Activated T-helper 1 cell treated with anti-CD3 and anti-CD28 coated beads, Interleukin-12 subunit alpha, Interleukin-12 subunit beta, Interleukin-2, Interleukin-4 antibody, amounts not matched to agents 30 ng/mL and 10 ng/mL and 1 ng/mL, durations not matched to agents 14 hours and 24 hours and 36 hours (primary cell): ENCODE results near the gene LSAMP. TPM values are rescaled to one million over a fixed set of nuclear protein-coding genes. Genes with fewer than 3 reads are reported as not detected.

Experiments used
- DNase-seq: peaks from one replicate; pipeline ENCODE4 v3.0.0; 2021; ENCODE audit warnings: low spot score
- H3K27ac Mint-ChIP-seq: one replicate; pipeline ENCODE4 v1.8.0; 2021; ENCODE audit warnings: mild to moderate bottlenecking, mixed read lengths
- H3K27me3 Mint-ChIP-seq: one replicate; pipeline ENCODE4 v1.8.0; 2022; ENCODE audit warnings: mild to moderate bottlenecking, moderate library complexity, mixed read lengths; ENCODE audit not compliant: insufficient read depth
- H3K36me3 Mint-ChIP-seq: one replicate; pipeline ENCODE4 v1.8.0; 2021; ENCODE audit warnings: low read depth, mixed read lengths
- H3K4me1 Mint-ChIP-seq: one replicate; pipeline ENCODE4 v1.8.0; 2021; ENCODE audit warnings: low read depth, mixed read lengths
- H3K4me3 Mint-ChIP-seq: one replicate; pipeline ENCODE4 v1.8.0; 2021; ENCODE audit warnings: mild to moderate bottlenecking, moderate library complexity, mixed read lengths
- H3K9me3 Mint-ChIP-seq: one replicate; pipeline ENCODE4 v1.8.0; 2021; ENCODE audit warnings: mixed read lengths
- intact Hi-C: fragments of 100-400 bp; cut with micrococcal nuclease; formaldehyde crosslinking; loops from one replicate; pipeline ENCODE4 v1.15.1; 2024
- total RNA-seq: library from RNA; stranded (reverse); gene quantifications from 2 replicates; pipeline ENCODE4 v1.2.3, GENCODE V29; 2022

Gene LSAMP
- total RNA-seq, 1 donor from 2014 or later = not detected

DNA sequence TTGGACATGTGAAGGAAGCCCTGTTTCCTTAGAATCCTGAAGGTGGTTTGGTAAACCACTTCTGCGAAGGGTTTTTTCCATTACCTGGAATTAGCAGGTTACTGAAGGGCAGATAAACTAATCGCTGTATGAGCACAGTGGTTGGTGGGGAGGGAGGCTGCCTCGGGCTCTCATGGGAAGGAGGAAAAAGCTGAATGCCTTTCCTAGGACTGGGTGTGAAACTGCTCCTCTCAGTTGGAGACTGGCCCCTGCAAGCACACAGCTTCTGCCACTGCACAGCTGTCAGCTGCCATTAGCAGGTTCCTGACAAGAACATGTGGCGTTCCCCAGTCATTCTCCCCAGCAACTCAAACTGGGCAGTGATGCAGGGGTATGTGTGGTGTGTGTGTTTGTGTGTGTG lies 445.7 kb downstream of the LSAMP start:
- Mint-ChIP-seq H3K27ac (no peak overlapping the region), H3K36me3 (no peaks in the 10 kb centered on the region), H3K4me3 (no peak overlapping the region), H3K27me3 (no peaks in the 10 kb centered on the region), H3K9me3 (no peaks in the 10 kb centered on the region), H3K4me1 (no peaks in the 10 kb centered on the region)
- no peak for DNase-seq
- intact Hi-C loops = no loop called here

GRCh38 chr3:115999001-115999585 lies 446.2 kb downstream of the LSAMP start:
- intact Hi-C loops = no loop called here
- no peaks in the 10 kb centered on the region for H3K4me1 Mint-ChIP-seq

DNA sequence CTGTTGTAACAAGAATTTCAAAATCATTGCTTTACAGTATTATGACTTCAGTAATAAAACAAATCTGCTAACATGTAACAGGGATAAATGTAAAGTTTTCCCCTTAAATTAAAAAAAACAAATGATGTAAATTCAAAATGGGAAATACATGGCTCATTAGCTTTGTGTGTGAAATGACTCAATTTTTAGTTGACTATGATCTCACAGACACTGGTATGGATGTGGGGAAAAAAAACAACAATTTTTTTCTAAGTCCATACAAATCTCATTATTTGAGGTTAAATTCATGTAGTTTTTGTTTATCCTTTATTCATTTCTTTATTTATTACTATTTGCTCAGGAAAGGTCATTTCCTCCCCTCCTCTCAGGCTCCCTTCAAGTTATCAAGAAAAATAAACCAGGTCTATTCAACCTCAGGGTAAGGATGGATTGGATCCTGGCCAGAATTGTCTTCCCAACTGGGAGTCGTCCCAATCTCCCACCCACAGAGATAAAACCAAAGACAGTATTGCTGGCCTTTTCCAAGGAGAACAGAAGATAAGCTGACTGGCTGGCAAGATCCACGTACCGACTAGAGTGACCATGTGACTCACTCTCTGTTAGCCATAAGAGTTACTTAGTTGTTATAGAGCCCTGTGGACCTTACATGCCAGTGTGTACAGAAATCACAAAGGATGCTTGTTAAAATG lies 448.7 kb downstream of the LSAMP start:
- Mint-ChIP-seq H3K9me3 (no peaks in the 10 kb centered on the region), H3K27me3 (no peaks in the 10 kb centered on the region), H3K36me3 (no peaks in the 10 kb centered on the region), H3K4me1 (no peaks in the 10 kb centered on the region), H3K4me3 (no peak overlapping the region), H3K27ac (no peak overlapping the region)
- intact Hi-C loops = no loop called here
- DNase-seq = no peak

More at GRCh38 chr3:115999001-115999585, 446.2 kb downstream of the LSAMP start:
- no peaks in the 10 kb centered on the region for H3K27me3 Mint-ChIP-seq
- H3K9me3 Mint-ChIP-seq = no peaks in the 10 kb centered on the region
- H3K36me3 Mint-ChIP-seq = no peaks in the 10 kb centered on the region
- DNase-seq = no peak
- no peak overlapping the region for H3K27ac Mint-ChIP-seq
- no peak overlapping the region for H3K4me3 Mint-ChIP-seq

GRCh38 chr3:115990669-115991068 lies 454.6 kb downstream of the LSAMP start:
- no peak for DNase-seq
- Mint-ChIP-seq H3K9me3 (no peaks in the 10 kb centered on the region), H3K36me3 (no peaks in the 10 kb centered on the region), H3K27ac (no peak overlapping the region), H3K4me3 (no peak overlapping the region), H3K4me1 (no peaks in the 10 kb centered on the region), H3K27me3 (no peaks in the 10 kb centered on the region)
- intact Hi-C loops = no loop called here

DNA sequence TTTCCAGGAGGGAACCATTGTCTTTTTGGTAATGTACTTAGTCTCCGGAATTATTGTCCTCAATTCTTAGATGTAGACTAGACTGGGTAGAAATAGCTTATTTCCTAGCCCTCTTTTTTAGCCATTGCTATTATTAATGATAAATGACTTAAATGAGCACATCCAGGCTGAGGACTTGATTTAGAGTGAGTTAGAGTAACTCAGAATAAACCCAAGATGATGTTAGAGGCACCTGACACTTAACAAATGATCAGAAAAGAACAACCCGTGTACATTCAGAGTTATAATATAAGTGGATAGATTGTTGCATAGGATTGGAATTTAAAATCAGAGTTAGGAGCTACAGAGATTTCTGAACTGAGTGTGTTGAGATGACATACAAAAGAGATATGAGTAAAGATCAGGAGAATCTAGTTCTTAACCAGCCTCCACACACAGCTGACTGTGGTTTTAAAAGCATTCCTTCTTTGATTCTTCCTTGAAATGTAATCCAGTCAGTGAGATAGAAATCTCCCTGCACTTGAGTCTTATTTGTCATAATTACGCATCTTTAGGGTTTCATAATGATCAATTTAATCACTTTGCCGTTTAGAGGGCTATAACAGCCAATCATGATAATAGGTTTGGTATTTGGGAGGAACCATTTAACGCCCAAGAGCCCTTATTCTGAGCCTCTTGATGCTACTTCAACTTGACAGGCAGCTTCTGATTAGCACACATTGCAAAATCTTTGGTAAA lies 455.4 kb downstream of the LSAMP start:
- no peak for DNase-seq
- intact Hi-C loops = no loop called here
- H3K4me1 Mint-ChIP-seq = no peaks in the 10 kb centered on the region
- H3K9me3 Mint-ChIP-seq = no peaks in the 10 kb centered on the region
- H3K36me3 Mint-ChIP-seq = no peaks in the 10 kb centered on the region
- H3K27me3 Mint-ChIP-seq = no peaks in the 10 kb centered on the region
- no peak overlapping the region for H3K4me3 Mint-ChIP-seq
- H3K27ac Mint-ChIP-seq = no peak overlapping the region

GRCh38 chr3:115986555-115987207 lies 458.6 kb downstream of the LSAMP start:
- no peak overlapping the region for H3K4me3 Mint-ChIP-seq
- DNase-seq = no peak
- peaks cover 1% of the 10 kb centered on the region for H3K27me3 Mint-ChIP-seq
- intact Hi-C loops = no loop called here
- H3K36me3 Mint-ChIP-seq = no peaks in the 10 kb centered on the region
- H3K9me3 Mint-ChIP-seq = no peaks in the 10 kb centered on the region
- H3K4me1 Mint-ChIP-seq = no peaks in the 10 kb centered on the region
- H3K27ac Mint-ChIP-seq = no peak overlapping the region

GRCh38 chr3:115982629-115983028 lies 462.7 kb downstream of the LSAMP start:
- no peaks in the 10 kb centered on the region for H3K36me3 Mint-ChIP-seq
- no peaks in the 10 kb centered on the region for H3K4me1 Mint-ChIP-seq
- no peaks in the 10 kb centered on the region for H3K9me3 Mint-ChIP-seq
- no peak overlapping the region for H3K4me3 Mint-ChIP-seq
- DNase-seq = no peak
- H3K27me3 Mint-ChIP-seq = peaks cover 1% of the 10 kb centered on the region
- intact Hi-C loops = no loop called here
- no peak overlapping the region for H3K27ac Mint-ChIP-seq

DNA sequence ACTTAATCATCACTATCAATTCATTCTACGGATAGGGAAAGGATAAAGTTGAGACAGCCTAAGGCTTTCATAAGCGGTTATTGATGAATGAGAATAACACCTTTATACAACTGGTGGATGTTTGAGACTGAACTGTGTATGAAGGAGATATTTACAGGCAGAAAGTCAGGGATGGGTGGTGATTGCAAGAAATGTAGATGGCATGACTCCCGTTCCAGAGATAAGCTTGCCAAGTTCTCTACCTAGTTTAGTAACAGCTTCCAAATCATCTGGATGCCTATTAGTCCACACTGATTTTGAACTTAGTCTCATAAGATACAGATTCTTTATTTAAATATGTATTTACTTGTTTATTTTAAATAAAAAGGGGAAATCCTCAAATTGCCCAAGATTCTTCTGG lies 463.2 kb downstream of the LSAMP start:
- H3K27me3 Mint-ChIP-seq = peaks cover 1% of the 10 kb centered on the region
- intact Hi-C loops = no loop called here

GRCh38 chr3:115980709-115981108 lies 464.6 kb downstream of the LSAMP start:
- H3K4me3 Mint-ChIP-seq = no peak overlapping the region
- H3K27me3 Mint-ChIP-seq = peaks cover 1% of the 10 kb centered on the region
- no peaks in the 10 kb centered on the region for H3K36me3 Mint-ChIP-seq
- no peak overlapping the region for H3K27ac Mint-ChIP-seq
- H3K4me1 Mint-ChIP-seq = no peaks in the 10 kb centered on the region
- intact Hi-C loops = no loop called here
- H3K9me3 Mint-ChIP-seq = no peaks in the 10 kb centered on the region
- no peak for DNase-seq

More for the DNA sequence above, 463.2 kb downstream of the LSAMP start:
- Mint-ChIP-seq H3K36me3 (no peaks in the 10 kb centered on the region), H3K4me1 (no peaks in the 10 kb centered on the region), H3K27ac (no peak overlapping the region), H3K4me3 (no peak overlapping the region), H3K9me3 (no peaks in the 10 kb centered on the region)
- DNase-seq = no peak

GRCh38 chr3:115977866-115978265 lies 467.4 kb downstream of the LSAMP start:
- no peak for DNase-seq
- H3K27ac Mint-ChIP-seq = no peak overlapping the region
- H3K27me3 Mint-ChIP-seq = no peaks in the 10 kb centered on the region
- no peaks in the 10 kb centered on the region for H3K4me1 Mint-ChIP-seq
- H3K9me3 Mint-ChIP-seq = no peaks in the 10 kb centered on the region
- intact Hi-C loops = no loop called here
- no peak overlapping the region for H3K4me3 Mint-ChIP-seq
- H3K36me3 Mint-ChIP-seq = no peaks in the 10 kb centered on the region

- Mint-ChIP-seq H3K9me3 (no peaks in the 10 kb centered on the region), H3K36me3 (no peaks in the 10 kb centered on the region), H3K27me3 (no peaks in the 10 kb centered on the region), H3K4me1 (no peaks in the 10 kb centered on the region), H3K27ac (no peak overlapping the region), H3K4me3 (no peak overlapping the region)
- no peak for DNase-seq
- intact Hi-C loops = no loop called here
Observed at GRCh38 chr3:115975796-115976195, 469.5 kb downstream of the LSAMP start.

GRCh38 chr3:115975353-115975752 lies 469.9 kb downstream of the LSAMP start:
- Mint-ChIP-seq H3K4me1 (no peaks in the 10 kb centered on the region), H3K9me3 (no peaks in the 10 kb centered on the region), H3K27me3 (no peaks in the 10 kb centered on the region), H3K4me3 (no peak overlapping the region), H3K27ac (no peak overlapping the region), H3K36me3 (no peaks in the 10 kb centered on the region)
- DNase-seq = no peak
- intact Hi-C loops = no loop called here

GRCh38 chr3:115974940-115975339 lies 470.3 kb downstream of the LSAMP start:
- DNase-seq = no peak
- intact Hi-C loops = no loop called here
- Mint-ChIP-seq H3K4me3 (no peak overlapping the region), H3K27me3 (no peaks in the 10 kb centered on the region), H3K4me1 (no peaks in the 10 kb centered on the region), H3K9me3 (no peaks in the 10 kb centered on the region), H3K27ac (no peak overlapping the region), H3K36me3 (no peaks in the 10 kb centered on the region)
